NK-92 treated with Interleukin-12 subunit alpha and Interleukin-12 subunit beta, amount 100 ng/mL, for 24 hours (cell line): ENCODE measurements around the gene IRS1.

Experiments
- DNase-seq: peaks from one replicate; lab custom pipeline; 2025; lab: John Stamatoyannopoulos, UW

The IRS1 gene

GRCh38 chr2:226690461-226691024 is 109.1 kb downstream of the IRS1 start:
- DNase-seq = no peak

GRCh38 chr2:226687641-226688253 is 111.9 kb downstream of the IRS1 start:
- DNase-seq = no peak

GRCh38 chr2:226684563-226684959 is 115.1 kb downstream of the IRS1 start:
- DNase-seq = no peak

- DNase-seq = no peak
Measured at GRCh38 chr2:226683944-226684562, 115.6 kb downstream of the IRS1 start.

GRCh38 chr2:226683196-226683595 is 116.4 kb downstream of the IRS1 start:
- no peak for DNase-seq
